GM21717 (cell line): ENCODE data around the gene PDIA5.

ENCODE experiments used
- ATAC-seq: cut with Tn5 transposase; IDR thresholded peaks from one replicate; pipeline ENCODE4 v1.9.1; 2021; ENCODE audit warnings: mild to moderate bottlenecking, moderate library complexity; ENCODE audit not compliant: unreplicated experiment

The PDIA5 gene

GRCh38 chr3:123159926-123160635, 93.3 kb downstream of the PDIA5 start:
- no peak for ATAC-seq

DNA sequence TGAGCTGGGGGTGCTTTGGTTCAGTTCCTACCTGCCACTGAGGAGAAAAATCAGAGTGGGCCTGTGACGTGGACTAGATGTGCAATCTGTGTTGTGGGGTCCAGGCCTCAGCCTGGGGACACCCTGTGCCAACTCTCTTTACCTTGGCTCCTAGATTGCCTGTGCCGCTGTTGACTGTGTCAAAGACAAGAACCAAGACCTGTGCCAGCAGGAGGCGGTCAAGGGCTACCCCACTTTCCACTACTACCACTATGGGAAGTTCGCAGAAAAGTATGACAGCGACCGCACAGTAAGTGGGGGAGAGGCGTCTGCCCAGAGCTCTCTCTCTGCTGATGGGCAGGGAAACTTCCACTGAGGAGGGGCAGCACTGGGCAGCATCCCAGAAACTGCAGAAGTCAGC, 94.3 kb downstream of the PDIA5 start:
- ATAC-seq = no peak

DNA sequence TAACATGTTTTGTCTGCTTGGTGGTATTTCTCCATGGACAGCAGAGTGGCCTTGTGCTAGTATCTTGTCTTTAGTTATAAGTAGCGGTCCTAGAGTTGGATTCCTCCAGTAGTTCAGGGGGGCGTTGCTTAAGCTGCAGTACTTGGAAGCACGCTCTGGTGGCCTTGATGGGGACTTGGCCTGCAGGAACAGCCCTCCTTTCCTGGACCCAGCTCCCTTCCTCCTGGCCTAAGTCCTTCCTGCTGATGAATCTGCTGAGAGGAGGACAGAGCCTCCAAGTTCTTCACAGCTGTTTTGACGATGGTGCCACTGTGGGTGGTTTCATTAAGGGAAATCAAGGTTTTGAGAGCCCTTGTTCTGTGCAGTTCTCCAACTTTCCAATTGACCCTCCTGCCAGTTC, 96.3 kb downstream of the PDIA5 start:
- no peak for ATAC-seq

DNA sequence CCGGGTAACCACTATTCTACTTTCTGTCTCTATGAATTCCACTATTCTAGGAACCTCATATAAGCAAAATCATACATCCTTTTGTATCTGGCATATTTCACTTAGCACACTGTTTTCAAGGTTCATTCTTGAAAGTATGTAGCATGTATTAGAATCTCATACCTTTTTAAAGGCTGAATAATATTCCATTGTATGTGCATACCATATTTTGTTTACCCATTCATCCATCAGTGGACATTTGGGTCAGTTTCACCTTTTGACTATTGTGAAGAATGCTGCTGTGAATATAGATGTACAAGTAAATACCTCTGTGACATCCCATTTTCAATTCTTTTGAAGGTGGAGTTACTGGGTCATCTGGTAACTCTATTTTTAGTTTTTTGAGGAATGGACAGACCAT, 98.3 kb downstream of the PDIA5 start:
- no peak for ATAC-seq

DNA sequence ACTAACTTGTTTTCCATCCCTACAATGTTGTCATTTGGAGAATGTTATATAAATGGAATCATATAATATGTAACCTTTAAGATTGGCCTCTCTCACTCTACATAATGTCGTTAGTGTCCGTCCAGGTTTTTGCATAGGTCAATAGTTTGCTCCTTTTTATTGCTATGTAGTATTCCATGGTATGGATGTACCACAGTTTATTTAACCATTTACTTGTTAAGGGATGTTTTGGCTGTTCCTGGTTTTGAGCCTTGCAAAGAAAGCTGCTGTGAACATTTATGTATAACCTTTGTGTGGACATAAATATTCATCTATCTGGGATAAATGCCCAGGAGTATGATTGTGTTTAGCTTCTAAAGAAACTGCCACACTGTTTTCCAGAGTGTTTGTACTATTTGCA, 100.9 kb downstream of the PDIA5 start:
- no peak for ATAC-seq

GRCh38 chr3:123168122-123168521, 101.3 kb downstream of the PDIA5 start:
- ATAC-seq = no peak

DNA sequence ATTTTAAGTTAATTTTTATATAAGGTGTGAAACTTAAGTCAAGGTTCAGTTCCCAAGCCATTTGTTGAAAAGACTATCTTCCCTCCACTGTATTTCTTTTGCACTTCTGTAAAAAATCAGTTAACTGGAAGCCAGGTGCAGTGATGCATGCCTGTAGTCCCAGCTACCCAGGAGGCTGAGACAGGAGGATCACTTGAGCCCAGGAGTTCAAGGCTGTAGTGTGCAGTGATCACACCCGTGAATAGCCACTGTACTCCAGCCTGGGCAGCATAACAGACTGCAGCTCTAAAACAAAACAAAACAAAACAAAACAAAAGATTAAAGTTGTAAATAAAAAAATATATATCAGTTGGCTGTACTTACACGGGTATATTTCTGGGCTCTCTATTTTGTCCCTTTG, 101.8 kb downstream of the PDIA5 start:
- ATAC-seq = no peak

- no peak for ATAC-seq
Measured at GRCh38 chr3:123169492-123169929, 102.7 kb downstream of the PDIA5 start.

- ATAC-seq = no peak
Measured at GRCh38 chr3:123169930-123170329, 103.1 kb downstream of the PDIA5 start.

- ATAC-seq = no peak
Measured at GRCh38 chr3:123180791-123181190, 114.0 kb downstream of the PDIA5 start.

DNA sequence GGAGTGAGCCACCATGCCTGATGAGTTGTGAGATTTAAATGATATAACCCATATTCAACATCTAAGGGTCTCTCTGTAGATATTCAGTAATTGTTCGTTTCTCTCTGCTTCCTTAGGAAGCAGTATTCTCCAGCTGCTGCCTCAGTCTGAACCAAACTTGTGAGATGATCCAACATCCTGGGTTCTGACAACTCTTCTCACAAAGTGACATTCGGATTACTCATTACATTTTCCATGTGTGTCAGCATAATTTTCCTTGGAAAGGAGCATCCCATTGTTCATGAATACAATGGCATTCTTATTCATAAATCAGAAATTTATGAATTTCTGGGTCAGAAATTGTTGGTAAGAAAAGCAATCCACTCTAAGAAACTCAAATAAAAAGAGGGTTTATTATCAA, 119.9 kb downstream of the PDIA5 start:
- ATAC-seq = no peak

GRCh38 chr3:123188058-123188457, 121.2 kb downstream of the PDIA5 start:
- ATAC-seq = no peak

DNA sequence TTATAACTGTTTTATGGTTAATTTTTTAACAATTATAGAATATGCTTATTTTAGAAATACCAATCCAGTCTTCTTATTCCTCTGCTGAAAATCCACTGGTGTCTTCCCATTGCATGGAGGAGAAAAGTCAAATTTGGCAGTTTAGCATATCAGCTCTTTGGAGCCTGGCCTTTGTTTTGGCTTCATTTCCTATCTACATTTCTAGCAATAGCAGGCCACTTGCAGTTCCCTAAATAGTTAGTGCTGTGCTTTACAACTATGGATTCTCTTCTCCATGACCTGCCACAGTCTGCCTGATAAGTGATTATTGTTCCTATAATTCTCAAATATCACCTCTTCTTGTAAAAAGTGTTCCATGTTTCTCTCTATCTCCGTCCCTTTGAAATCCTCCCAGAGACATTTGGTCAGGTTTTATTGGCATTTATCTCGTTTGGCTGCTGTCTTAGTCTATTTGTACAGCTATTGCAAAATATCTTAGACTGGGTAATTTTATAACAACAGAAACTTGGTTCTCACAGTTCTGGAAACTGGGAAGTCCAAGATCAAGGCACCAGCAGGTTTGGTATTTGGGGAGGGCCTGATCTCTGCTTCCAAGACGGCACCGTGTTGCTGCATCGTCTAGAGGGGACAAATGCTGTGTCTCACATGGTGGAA, 126.8 kb downstream of the PDIA5 start:
- no peak for ATAC-seq

DNA sequence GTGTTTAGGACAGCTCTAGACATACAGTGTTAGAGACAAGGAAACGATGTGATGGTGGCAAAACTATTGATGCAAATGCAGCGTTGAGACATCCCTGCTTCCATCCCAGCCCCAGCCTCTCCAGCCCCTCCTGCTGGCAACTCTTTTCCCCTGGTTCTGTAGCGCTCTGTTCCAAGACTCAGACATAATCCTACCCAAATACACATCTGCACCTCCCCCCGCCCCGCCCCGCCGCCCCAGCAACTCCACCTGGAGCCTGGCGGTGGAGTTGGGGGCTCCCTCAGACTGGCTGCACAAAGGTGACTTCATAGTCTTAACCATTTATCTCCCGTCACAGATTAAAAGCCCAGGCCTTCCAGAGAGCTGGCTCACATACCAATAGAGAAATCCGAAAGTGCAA, 127.7 kb downstream of the PDIA5 start:
- no peak for ATAC-seq

DNA sequence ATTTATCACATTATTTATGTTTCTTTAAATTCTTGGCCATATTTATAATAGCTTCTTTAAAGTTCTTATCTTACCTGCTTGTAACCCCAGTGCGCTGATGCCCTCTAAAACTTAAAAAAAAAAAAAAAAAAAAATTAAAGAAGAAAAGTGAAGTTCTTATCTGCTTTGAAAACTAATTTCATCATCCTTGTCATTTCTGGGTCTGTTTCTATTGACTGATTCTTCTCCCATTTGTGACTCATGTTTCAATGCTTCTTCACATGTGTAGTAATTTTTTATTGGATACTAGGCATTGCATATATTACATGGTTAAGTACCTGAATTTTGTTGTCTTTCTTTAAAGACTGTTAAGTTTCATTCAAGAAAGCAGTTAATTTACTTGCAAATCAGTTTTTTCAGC, 131.5 kb downstream of the PDIA5 start:
- ATAC-seq = no peak

DNA sequence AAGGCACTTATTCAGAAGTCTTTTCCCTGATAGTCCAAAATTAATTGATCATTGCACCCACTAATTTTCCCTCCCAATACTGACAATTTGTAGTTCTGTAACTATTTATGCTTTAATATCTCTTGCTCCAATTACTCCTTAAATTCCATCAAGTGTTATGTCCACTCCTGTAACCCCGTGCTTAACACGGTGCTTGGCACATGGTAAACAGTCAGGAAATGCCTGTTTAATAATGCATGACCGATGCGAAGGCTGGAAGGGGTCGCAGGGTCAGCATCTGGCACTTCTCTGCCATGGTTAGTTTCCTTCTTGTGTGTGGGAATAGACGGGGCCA, 134.4 kb downstream of the PDIA5 start:
- peak; percentile 7 for ATAC-seq

GRCh38 chr3:123201557-123202427, 135.0 kb downstream of the PDIA5 start, which contains the start of gene SEC22A:
Gene SEC22A (plus strand): TSS chr3:123201943. CDS start chr3:123209218, 7,275 bp downstream.
- ATAC-seq = peak; percentile 96

- no peak for ATAC-seq
Measured at GRCh38 chr3:123202451-123202850, 135.6 kb downstream of the PDIA5 start.
